ENCODE results near the gene SSB. TPM values are rescaled to one million over a fixed set of nuclear protein-coding genes. Genes with fewer than 3 reads are reported as not detected.
"Not testable (repeated sequence)": the region's sequence is repeated elsewhere in the genome, so short reads cannot be mapped to it uniquely, and the experiment has no call there.

Gene SSB
- total RNA-seq, 1 experiment from 2014 or later: 119 TPM

GRCh38 chr2:169853041-169853668 is 54.5 kb downstream of the SSB start:
- POLR2A ChIA-PET: interaction anchor here (0.6 kb wide), 1 partner anchor 359 kb away, joined by 4 read pairs; no protein-coding TSS in a partner anchor
- CTCF ChIA-PET: interaction anchor here (0.7 kb wide), 1 partner anchor 1506 kb away, joined by 4 read pairs; no protein-coding TSS in a partner anchor
- in situ Hi-C loops (cut with HindIII; ENCODE audit: low pct_unique_long_range_greater_than_20kb, low sequenced_read_pairs) (no loop called here), intact Hi-C loops (cut with micrococcal nuclease; ENCODE audit: unreplicated experiment) (no loop called here)
- no peak overlapping the region for H3K27ac ChIP-seq (ENCODE audit: low read length)
- no peak overlapping the region for H3K4me3 ChIP-seq (ENCODE audit: low read depth in 2 of 2, low read length in 2 of 2)
- H3K36me3 ChIP-seq (ENCODE audit: control insufficient read depth, insufficient read depth, low read length): no peaks in the 10 kb centered on the region
- TF ChIP-seq, protein P1, sequence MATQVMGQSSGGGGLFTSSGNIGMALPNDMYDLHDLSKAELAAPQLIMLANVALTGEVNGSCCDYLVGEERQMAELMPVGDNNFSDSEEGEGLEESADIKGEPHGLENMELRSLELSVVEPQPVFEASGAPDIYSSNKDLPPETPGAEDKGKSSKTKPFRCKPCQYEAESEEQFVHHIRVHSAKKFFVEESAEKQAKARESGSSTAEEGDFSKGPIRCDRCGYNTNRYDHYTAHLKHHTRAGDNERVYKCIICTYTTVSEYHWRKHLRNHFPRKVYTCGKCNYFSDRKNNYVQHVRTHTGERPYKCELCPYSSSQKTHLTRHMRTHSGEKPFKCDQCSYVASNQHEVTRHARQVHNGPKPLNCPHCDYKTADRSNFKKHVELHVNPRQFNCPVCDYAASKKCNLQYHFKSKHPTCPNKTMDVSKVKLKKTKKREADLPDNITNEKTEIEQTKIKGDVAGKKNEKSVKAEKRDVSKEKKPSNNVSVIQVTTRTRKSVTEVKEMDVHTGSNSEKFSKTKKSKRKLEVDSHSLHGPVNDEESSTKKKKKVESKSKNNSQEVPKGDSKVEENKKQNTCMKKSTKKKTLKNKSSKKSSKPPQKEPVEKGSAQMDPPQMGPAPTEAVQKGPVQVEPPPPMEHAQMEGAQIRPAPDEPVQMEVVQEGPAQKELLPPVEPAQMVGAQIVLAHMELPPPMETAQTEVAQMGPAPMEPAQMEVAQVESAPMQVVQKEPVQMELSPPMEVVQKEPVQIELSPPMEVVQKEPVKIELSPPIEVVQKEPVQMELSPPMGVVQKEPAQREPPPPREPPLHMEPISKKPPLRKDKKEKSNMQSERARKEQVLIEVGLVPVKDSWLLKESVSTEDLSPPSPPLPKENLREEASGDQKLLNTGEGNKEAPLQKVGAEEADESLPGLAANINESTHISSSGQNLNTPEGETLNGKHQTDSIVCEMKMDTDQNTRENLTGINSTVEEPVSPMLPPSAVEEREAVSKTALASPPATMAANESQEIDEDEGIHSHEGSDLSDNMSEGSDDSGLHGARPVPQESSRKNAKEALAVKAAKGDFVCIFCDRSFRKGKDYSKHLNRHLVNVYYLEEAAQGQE (IDR thresholded peaks at IDR 0.05; ENCODE audit: insufficient read depth in 1 of 2, low read depth in 2 of 2, low read length in 1 of 2): no peak
- TF ChIP-seq SIN3A (IDR thresholded peaks at IDR 0.05; ENCODE audit: borderline replicate concordance, insufficient read depth, low read depth, low read length): no peak
- TF ChIP-seq TCF7L2 (IDR thresholded peaks at IDR 0.05; ENCODE audit: low read depth, low read length): no peak
- TF ChIP-seq, protein P2, sequence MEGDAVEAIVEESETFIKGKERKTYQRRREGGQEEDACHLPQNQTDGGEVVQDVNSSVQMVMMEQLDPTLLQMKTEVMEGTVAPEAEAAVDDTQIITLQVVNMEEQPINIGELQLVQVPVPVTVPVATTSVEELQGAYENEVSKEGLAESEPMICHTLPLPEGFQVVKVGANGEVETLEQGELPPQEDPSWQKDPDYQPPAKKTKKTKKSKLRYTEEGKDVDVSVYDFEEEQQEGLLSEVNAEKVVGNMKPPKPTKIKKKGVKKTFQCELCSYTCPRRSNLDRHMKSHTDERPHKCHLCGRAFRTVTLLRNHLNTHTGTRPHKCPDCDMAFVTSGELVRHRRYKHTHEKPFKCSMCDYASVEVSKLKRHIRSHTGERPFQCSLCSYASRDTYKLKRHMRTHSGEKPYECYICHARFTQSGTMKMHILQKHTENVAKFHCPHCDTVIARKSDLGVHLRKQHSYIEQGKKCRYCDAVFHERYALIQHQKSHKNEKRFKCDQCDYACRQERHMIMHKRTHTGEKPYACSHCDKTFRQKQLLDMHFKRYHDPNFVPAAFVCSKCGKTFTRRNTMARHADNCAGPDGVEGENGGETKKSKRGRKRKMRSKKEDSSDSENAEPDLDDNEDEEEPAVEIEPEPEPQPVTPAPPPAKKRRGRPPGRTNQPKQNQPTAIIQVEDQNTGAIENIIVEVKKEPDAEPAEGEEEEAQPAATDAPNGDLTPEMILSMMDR (IDR thresholded peaks at IDR 0.05): no peak
- TF ChIP-seq POLR2AphosphoS5 (IDR thresholded peaks at IDR 0.05; ENCODE audit: low read depth, low read length): no peak
- no peaks in the 10 kb centered on the region for H3K9me3 ChIP-seq (ENCODE audit: control insufficient read depth, insufficient read depth, low read depth, low read length)
- H3K4me1 ChIP-seq (ENCODE audit: control insufficient read depth, insufficient read depth, low read length): no peaks in the 10 kb centered on the region
- H3K27me3 ChIP-seq (ENCODE audit: control insufficient read depth, insufficient read depth, low read length): no peaks in the 10 kb centered on the region
- DNase-seq (ENCODE audit: low read depth, low spot score) (no peak), ATAC-seq (no peak)
- no TSS peak for BruUV-seq (replicated peaks)

- CTCF ChIA-PET; ATAC-seq; H3K4me3 ChIP-seq (ENCODE audit: low read depth in 2 of 2, low read length in 2 of 2); intact Hi-C loops (cut with micrococcal nuclease; ENCODE audit: unreplicated experiment); H3K36me3 ChIP-seq (ENCODE audit: control insufficient read depth, insufficient read depth, low read length); in situ Hi-C loops (cut with HindIII; ENCODE audit: low pct_unique_long_range_greater_than_20kb, low sequenced_read_pairs); H3K4me1 ChIP-seq (ENCODE audit: control insufficient read depth, insufficient read depth, low read length); H3K27ac ChIP-seq (ENCODE audit: low read length); BruUV-seq (replicated peaks); POLR2A ChIA-PET; H3K9me3 ChIP-seq (ENCODE audit: control insufficient read depth, insufficient read depth, low read depth, low read length); DNase-seq (ENCODE audit: low read depth, low spot score); H3K27me3 ChIP-seq (ENCODE audit: control insufficient read depth, insufficient read depth, low read length): not testable (repeated sequence)
These were observed 56.9 kb downstream of the SSB start for GRCh38 chr2:169855281-169856258.
